Bronchial epithelial cell (primary cell): ENCODE results near the gene ARPP21. TPM values are rescaled to one million over a fixed set of nuclear protein-coding genes. Genes with fewer than 3 reads are reported as not detected.

Source experiments
- DNase-seq: peaks from one replicate; pipeline ENCODE4 v3.0.0-alpha.2; 2010; ENCODE audit warnings: low read depth
- FAIRE-seq: peaks from 2 replicates; lab custom pipeline; 2011; peaks lifted over from hg19 to GRCh38; lab: Jason Lieb, UNC
- H3K27me3 ChIP-seq: 2 replicates; pipeline ENCODE4 v1.5.1; 2011; ENCODE audit warnings: low read length; ENCODE audit not compliant: control insufficient read depth, insufficient read depth
- H3K36me3 ChIP-seq: 2 replicates; pipeline ENCODE4 v1.5.1; 2011; ENCODE audit warnings: low read length; ENCODE audit not compliant: control insufficient read depth, insufficient read depth
- H3K4me3 ChIP-seq: 2 replicates; pipeline ENCODE4 v1.5.1; 2011; ENCODE audit warnings: mild to moderate bottlenecking, low read depth, low read length, control low read depth
- total RNA-seq: library from RNA; depleted of rRNA; stranded (reverse); fragments of >200 nt; gene quantifications from 2 replicates; pipeline ENCODE4 v1.2.1, GENCODE V29; 2014
- TF ChIP-seq, protein P1 (sequence below): IDR thresholded peaks from 2 replicates; pipeline ENCODE4 v1.5.1; 2011; ENCODE audit warnings: mild to moderate bottlenecking, moderate library complexity, low read length, control low read depth, inconsistent platforms; ENCODE audit not compliant: insufficient read depth, severe bottlenecking

Gene ARPP21
- total RNA-seq, 1 donor from 2014 or later, result not detected

DNA sequence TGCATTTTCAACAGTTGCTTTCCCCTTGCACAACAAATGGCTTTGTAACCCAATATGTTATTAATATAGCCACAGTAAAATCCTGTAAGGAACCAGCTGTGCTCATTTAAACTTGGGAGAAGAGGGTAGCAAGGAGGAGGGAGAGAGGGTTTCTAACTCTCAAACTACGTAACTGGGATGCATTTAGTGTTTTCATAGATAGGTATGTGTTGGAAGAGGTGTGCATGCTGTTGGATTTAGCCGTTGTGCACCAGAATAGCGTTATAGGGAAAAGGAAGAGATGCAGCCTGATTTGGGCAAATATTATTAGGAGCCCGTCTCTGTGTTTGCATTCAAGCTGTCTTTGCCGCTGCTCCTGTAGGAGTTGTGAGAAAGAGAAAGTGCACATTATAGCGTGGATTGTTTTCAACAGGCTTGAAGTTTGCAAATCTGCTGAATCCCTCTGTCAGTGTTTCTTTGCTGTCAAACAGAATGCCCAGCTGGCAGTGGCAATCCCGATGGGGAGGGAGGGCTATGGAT, 39.4 kb downstream of the ARPP21 start:
- H3K36me3 ChIP-seq, result no peaks in the 10 kb centered on the region
- TF ChIP-seq, protein P1, sequence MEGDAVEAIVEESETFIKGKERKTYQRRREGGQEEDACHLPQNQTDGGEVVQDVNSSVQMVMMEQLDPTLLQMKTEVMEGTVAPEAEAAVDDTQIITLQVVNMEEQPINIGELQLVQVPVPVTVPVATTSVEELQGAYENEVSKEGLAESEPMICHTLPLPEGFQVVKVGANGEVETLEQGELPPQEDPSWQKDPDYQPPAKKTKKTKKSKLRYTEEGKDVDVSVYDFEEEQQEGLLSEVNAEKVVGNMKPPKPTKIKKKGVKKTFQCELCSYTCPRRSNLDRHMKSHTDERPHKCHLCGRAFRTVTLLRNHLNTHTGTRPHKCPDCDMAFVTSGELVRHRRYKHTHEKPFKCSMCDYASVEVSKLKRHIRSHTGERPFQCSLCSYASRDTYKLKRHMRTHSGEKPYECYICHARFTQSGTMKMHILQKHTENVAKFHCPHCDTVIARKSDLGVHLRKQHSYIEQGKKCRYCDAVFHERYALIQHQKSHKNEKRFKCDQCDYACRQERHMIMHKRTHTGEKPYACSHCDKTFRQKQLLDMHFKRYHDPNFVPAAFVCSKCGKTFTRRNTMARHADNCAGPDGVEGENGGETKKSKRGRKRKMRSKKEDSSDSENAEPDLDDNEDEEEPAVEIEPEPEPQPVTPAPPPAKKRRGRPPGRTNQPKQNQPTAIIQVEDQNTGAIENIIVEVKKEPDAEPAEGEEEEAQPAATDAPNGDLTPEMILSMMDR, result no peak
- no peak for DNase-seq
- no peak overlapping the region for H3K4me3 ChIP-seq
- no peaks in the 10 kb centered on the region for H3K27me3 ChIP-seq
- FAIRE-seq, result no peak

DNA sequence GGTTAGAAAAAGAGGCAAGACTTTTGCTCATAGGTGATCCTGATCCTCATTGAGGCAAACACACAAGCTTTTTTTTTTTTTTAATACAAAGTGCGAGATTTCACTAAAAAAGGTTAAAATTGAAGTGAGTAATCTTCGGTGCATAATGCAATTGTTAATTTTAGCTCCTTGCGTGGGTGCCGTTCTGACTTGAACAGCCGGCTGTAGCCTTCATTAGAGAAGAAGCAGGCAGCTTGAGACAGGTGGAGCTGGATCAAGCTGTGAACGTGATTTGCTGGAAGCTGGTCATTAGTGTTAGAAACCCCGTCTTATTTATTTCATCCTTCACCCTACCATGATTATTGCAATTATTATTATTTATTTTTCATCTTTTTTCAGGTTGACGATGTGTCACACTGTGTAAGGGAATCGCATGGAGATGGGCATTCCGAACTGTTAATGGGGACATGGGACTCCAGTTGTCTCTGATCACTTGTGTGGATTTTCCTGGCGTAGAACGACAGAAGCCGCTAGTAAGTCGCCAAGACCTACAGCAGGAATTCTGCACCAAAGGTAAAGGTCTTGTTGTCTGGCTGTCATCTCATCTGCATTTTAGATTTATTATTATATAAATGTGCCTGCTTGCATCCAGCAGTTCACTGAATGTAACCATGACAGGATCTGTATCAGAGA, 40.2 kb downstream of the ARPP21 start:
- TF ChIP-seq, protein P1, result no peak
- FAIRE-seq (no peak), DNase-seq (no peak)
- Histone ChIP-seq H3K4me3 (no peak overlapping the region), H3K36me3 (no peaks in the 10 kb centered on the region), H3K27me3 (no peaks in the 10 kb centered on the region)

DNA sequence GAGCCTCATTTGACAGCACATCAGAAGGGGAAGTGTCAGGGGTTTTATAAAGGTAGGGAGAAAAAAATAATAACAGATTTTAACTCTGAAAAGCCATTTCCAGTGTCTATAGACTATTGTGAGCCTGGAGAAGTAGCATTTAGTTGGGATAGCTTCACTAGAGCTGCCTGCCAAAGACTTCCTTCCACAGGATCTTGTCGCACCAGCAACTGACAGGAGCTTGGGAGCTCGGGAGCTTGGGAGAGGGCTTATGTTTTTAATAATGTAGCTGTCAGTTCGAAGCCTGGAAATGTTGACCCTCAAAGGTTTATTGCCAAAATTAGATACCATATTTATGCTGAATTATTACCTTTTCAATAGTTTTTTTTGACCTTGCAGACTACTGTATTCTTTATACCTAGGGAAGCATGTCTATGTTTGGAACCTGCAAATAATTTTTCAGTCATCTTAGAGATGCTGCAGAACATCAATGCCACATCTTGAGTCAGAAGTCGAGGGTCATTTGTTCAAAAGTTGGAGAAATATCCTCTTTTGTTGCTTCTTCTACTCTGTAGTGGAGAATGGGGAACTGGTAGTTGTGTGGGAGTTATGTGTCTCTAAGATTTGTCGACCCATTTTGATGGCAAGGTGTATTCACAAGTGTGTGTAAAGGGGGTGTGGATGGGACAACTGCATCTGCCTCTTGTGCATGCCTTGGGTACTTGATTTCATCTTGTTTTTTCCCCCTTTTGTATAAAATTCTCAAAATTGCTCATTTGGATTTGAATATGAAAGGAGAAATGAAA, 41.7 kb downstream of the ARPP21 start:
- no peaks in the 10 kb centered on the region for H3K27me3 ChIP-seq
- H3K4me3 ChIP-seq, result no peak overlapping the region
- no peak for FAIRE-seq
- DNase-seq, result no peak
- no peaks in the 10 kb centered on the region for H3K36me3 ChIP-seq
- TF ChIP-seq, protein P1, result no peak

DNA sequence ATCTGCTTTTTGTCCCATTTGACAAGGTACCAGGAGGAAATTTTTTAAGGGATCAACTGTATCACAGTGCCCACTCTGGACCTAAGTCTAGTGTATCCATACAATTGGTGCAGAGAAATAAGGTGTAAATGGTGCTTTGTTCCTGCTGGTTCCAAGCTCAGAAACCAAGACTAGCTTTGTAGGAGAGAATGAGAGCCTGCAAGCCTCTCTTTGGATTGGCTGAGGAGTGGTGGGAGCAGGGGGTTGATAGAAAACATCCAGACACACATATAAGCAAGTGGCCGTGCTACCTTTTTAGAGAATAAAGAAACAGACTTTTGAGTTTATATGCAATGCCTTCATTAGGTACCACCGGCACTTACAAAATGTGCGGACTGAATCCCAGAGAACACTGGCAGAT, 45.8 kb downstream of the ARPP21 start:
- no peak for DNase-seq

DNA sequence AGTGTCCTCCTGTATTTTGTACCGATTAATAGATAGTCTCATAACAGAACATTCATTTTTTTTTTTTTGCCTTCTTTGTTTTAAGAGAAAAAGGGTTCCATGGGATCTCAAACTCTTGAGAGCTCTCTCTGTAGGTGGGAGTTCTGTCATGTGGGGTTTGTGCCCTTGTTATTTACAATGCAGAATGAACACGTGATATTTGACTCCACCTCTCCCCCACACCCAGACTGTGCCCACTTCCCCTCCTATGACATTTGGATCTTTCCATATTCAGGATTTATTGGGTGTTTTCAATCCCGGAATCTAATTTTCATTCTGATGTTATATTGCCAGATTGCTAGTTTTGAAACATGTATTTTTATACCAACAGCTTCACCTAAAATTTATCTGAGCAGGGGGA, 49.5 kb downstream of the ARPP21 start:
- Histone ChIP-seq H3K36me3 (no peaks in the 10 kb centered on the region), H3K4me3 (no peak overlapping the region), H3K27me3 (no peaks in the 10 kb centered on the region)
- FAIRE-seq (no peak), DNase-seq (no peak)
- TF ChIP-seq, protein P1, result no peak

More for the DNA sequence above, 45.8 kb downstream of the ARPP21 start:
- TF ChIP-seq, protein P1, result no peak
- Histone ChIP-seq H3K4me3 (no peak overlapping the region), H3K36me3 (no peaks in the 10 kb centered on the region), H3K27me3 (no peaks in the 10 kb centered on the region)
- no peak for FAIRE-seq
